HepG2 (cell line): Measurements from ENCODE around the gene SP110. TPM values are rescaled to one million over a fixed set of nuclear protein-coding genes. Genes with fewer than 3 reads are reported as not detected.

Experiments
- AHR ChIP-seq: IDR thresholded peaks from 2 replicates; pipeline ENCODE4 v1.6.1; 2018; ENCODE audit warnings: missing genetic modification reagents, missing compliant biosample characterization
- AKNA ChIP-seq: sonication (generic); formaldehyde crosslinking; IDR thresholded peaks from 2 replicates; pipeline ENCODE4 v1.4.0; 2020; ENCODE audit warnings: missing genetic modification reagents, borderline replicate concordance
- CBX2 ChIP-seq, 2 experiments: fragments of 200-600 bp in 1 of 2; sonication (generic); formaldehyde crosslinking in 1 of 2; IDR thresholded peaks; 2 replicates each; pipeline versions ENCODE4 v1.7.0 to v1.8.1; 2018 to 2022; ENCODE audit warnings: low read depth in 2 of 2, low read length in 1 of 2, mild to moderate bottlenecking in 1 of 2, missing genetic modification reagents in 1 of 2
- FOXA3 ChIP-seq: IDR thresholded peaks from 2 replicates; pipeline ENCODE4 v1.6.1; 2016; ENCODE audit warnings: missing genetic modification reagents, missing compliant biosample characterization
- FUBP1 ChIP-seq: sonication (generic); formaldehyde crosslinking; IDR thresholded peaks from 2 replicates; pipeline ENCODE4 v1.5.1; 2020; ENCODE audit warnings: missing genetic modification reagents, mild to moderate bottlenecking, borderline replicate concordance
- HNRNPH1 ChIP-seq: fragments of 200-400 bp; formaldehyde crosslinking; optimal IDR thresholded peaks from 2 replicates; pipeline ENCODE3; 2017; ENCODE audit warnings: mild to moderate bottlenecking, low read depth, low read length
- KLF15 ChIP-seq: sonication (generic); formaldehyde crosslinking; IDR thresholded peaks from 2 replicates; pipeline ENCODE4 v1.8.1; 2023; ENCODE audit warnings: borderline replicate concordance, mild to moderate bottlenecking, inconsistent platforms, missing genetic modification reagents, mixed read lengths
- KMT2A ChIP-seq: sonication (generic); formaldehyde crosslinking; IDR thresholded peaks from 2 replicates; pipeline ENCODE4 v1.4.0; 2020; ENCODE audit warnings: missing genetic modification reagents
- MTA3 ChIP-seq: sonication (generic); formaldehyde crosslinking; IDR thresholded peaks from 2 replicates; pipeline ENCODE4 v1.4.0; 2020; ENCODE audit warnings: missing genetic modification reagents
- MXD3 ChIP-seq: IDR thresholded peaks from 2 replicates; pipeline ENCODE4 v1.6.1; 2016; ENCODE audit warnings: mild to moderate bottlenecking, missing biosample characterization, missing genetic modification reagents
- NR2F2 ChIP-seq: IDR thresholded peaks from 2 replicates; pipeline ENCODE4 v1.6.1; 2012; ENCODE audit warnings: low read depth, inconsistent platforms, borderline replicate concordance
- NR2F6 ChIP-seq, 2 experiments: IDR thresholded peaks; 2 replicates each; pipeline ENCODE4 v1.6.1; 2016; ENCODE audit warnings: antibody characterized with exemption in 1 of 2, mild to moderate bottlenecking in 1 of 2
- SOX13 ChIP-seq, 3 experiments: fragments of 450-650 bp in 1 of 3; sonication (generic) in 1 of 3; formaldehyde crosslinking in 1 of 3; IDR thresholded peaks in 2 of 3; conservative IDR thresholded peaks in 1 of 3; 2 replicates each; pipeline versions ENCODE4 v1.5.0 to v1.6.1; 2016 to 2020; ENCODE audit warnings: antibody characterized with exemption in 1 of 3, mild to moderate bottlenecking in 1 of 3, missing compliant biosample characterization in 1 of 3, missing genetic modification reagents in 1 of 3, moderate library complexity in 1 of 3
- ZBTB4 ChIP-seq: sonication (generic); formaldehyde crosslinking; IDR thresholded peaks from 2 replicates; pipeline ENCODE4 v1.4.0; 2020; ENCODE audit warnings: missing genetic modification reagents, mild to moderate bottlenecking, borderline replicate concordance
- ZNF3 ChIP-seq: IDR thresholded peaks from 2 replicates; pipeline ENCODE4 v1.7.0; 2017; ENCODE audit warnings: inconsistent platforms
- ZNF335 ChIP-seq: sonication (generic); formaldehyde crosslinking; IDR thresholded peaks from 2 replicates; pipeline ENCODE4 v1.4.0; 2020; ENCODE audit warnings: missing genetic modification reagents
- ZNF44 ChIP-seq: sonication (generic); formaldehyde crosslinking; IDR thresholded peaks from 2 replicates; pipeline ENCODE4 v1.5.1; 2020; ENCODE audit warnings: mild to moderate bottlenecking, missing genetic modification reagents
- ZNF883 ChIP-seq: sonication (generic); formaldehyde crosslinking; IDR thresholded peaks from 2 replicates; pipeline ENCODE4 v1.5.1; 2020; ENCODE audit warnings: mild to moderate bottlenecking, missing genetic modification reagents; ENCODE audit errors: not compliant biosample characterization
- ZNF891 ChIP-seq: sonication (generic); formaldehyde crosslinking; IDR thresholded peaks from 2 replicates; pipeline ENCODE4 v1.5.0; 2020; ENCODE audit warnings: mild to moderate bottlenecking, missing genetic modification reagents
- polyA plus RNA-seq, 8 experiments: library from polyadenylated mRNA; depleted of rRNA in 3 of 8; stranded (reverse) in 7 of 8; unstranded in 1 of 8; fragments of >200 nt; fragmentation: Illumina TruSeq in 4 of 8; extraction: Trizol in 4 of 8; gene quantifications; 2 replicates each; pipeline versions ENCODE4 v1.2.1 to v1.2.3, GENCODE V29; 2011 to 2016; ENCODE audit warnings: low read depth in 4 of 8, missing spikeins in 1 of 8, mixed read lengths in 1 of 8; ENCODE audit not compliant: insufficient read depth in 1 of 8
- total RNA-seq, 5 experiments: library from RNA; depleted of rRNA; stranded (reverse); fragments of >200 nt; fragmentation: Illumina TruSeq; extraction: Trizol; gene quantifications; 2 replicates each; pipeline ENCODE4 v1.2.3, GENCODE V29; 2016; ENCODE audit warnings: low read depth in 1 of 5

Gene SP110
- total and polyA plus RNA-seq, 2 of the 13 experiments (the other 11 are each of a cell fraction or from before 2014, with no cell fraction given) = 7.9 to 10.4 TPM

- no peak for TF ChIP-seq ZBTB4 (CRISPR knock-in tag)
- no peak for TF ChIP-seq HNRNPH1
- TF ChIP-seq AHR (CRISPR knock-in tag) = no peak
- peak; percentile 98 for TF ChIP-seq NR2F6 (IDR thresholded peaks at IDR 0.05)
- peak; percentile 97 for TF ChIP-seq NR2F6 (CRISPR knock-in tag; IDR thresholded peaks at IDR 0.05)
- peak; percentile 77 for TF ChIP-seq NR2F2
- TF ChIP-seq FOXA3 (CRISPR knock-in tag) = peak; percentile 93
- TF ChIP-seq ZNF891 (CRISPR knock-in tag) = no peak
- TF ChIP-seq KMT2A (CRISPR knock-in tag) = no peak
- no peak for TF ChIP-seq CBX2 (IDR thresholded peaks at IDR 0.05; ENCODE audit: low read depth, low read length)
- TF ChIP-seq CBX2 (CRISPR knock-in tag; IDR thresholded peaks at IDR 0.05; ENCODE audit: low read depth) = no peak
- TF ChIP-seq SOX13 (IDR thresholded peaks at IDR 0.05) = no peak
- TF ChIP-seq SOX13 (CRISPR knock-in tag; conservative IDR thresholded peaks at IDR 0.05 in 1 of 2, IDR thresholded peaks at IDR 0.05 in 1 of 2) = peak in 1 of 2 experiments; percentile 88; a peak in 2 of 4 replicates
- TF ChIP-seq MTA3 = no peak
- no peak for TF ChIP-seq ZNF3 (CRISPR knock-in tag)
- TF ChIP-seq AKNA (CRISPR knock-in tag) = no peak
- no peak for TF ChIP-seq ZNF883 (CRISPR knock-in tag)
- TF ChIP-seq ZNF335 (CRISPR knock-in tag) = peak; percentile 44; the same call in 1 of the 2 replicates
- no peak for TF ChIP-seq FUBP1
- TF ChIP-seq MXD3 (CRISPR knock-in tag) = no peak
- no peak for TF ChIP-seq ZNF44 (CRISPR knock-in tag)
- TF ChIP-seq KLF15 (CRISPR knock-in tag) = no peak
Measured at GRCh38 chr2:230129343-230129742, 90.4 kb downstream of the SP110 start (continued).
